ENCODE measurements around the gene LGALS9C.
"Not testable (repeated sequence)": the region's sequence is repeated elsewhere in the genome, so short reads cannot be mapped to it uniquely, and the experiment has no call there.

Gene LGALS9C

GRCh38 chr17:18478977-18479595 lies 2.5 kb downstream of the LGALS9C start:
- DNase-seq, result not testable (repeated sequence)

GRCh38 chr17:18481775-18482174 lies 5.2 kb downstream of the LGALS9C start:
- DNase-seq, result not testable (repeated sequence)

- not testable (repeated sequence) for DNase-seq
These were observed 9.4 kb downstream of the LGALS9C start for GRCh38 chr17:18485936-18486464.

- not testable (repeated sequence) for DNase-seq
These were observed 11.0 kb downstream of the LGALS9C start for GRCh38 chr17:18487633-18488032.

- DNase-seq, result not testable (repeated sequence)
These were observed 12.0 kb downstream of the LGALS9C start for GRCh38 chr17:18488622-18489021.

- not testable (repeated sequence) for DNase-seq
These were observed 13.4 kb downstream of the LGALS9C start for GRCh38 chr17:18490016-18490415.

DNA sequence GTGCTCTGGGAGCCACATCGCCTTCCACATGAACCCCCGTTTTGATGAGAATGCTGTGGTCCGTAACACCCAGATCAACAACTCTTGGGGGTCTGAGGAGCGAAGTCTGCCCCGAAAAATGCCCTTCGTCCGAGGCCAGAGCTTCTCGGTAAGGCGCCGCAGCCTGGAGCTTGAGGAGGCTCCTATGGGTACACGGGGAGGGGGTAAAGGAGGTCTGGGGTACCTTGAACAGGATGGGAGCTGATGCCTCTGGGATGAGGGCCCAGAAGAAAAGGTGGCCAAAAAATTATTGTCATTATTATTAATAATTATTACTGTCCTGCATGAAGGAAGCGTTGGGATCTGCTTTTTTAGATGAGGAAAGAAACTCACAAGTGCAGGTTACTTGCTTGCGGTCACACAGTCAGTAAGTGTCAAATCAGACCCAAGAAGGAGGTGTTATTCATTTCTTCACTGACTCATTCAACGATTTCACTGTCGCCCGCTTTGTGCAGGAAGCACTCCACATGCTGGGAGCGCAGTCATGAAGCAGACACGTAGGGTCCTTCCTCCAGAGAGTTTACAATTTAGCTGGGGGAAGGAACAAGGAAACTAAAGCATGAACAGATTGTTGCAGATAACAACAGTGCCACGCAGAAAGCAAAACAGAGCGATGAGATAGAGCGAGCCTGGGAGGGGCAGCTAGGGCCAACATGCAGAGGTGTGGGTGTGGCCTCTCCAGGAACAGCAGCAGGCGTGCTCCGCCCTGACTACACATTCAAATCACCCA lies 16.3 kb downstream of the LGALS9C start:
- peak in 1 of 5 donors; percentile 82 for DNase-seq

DNA sequence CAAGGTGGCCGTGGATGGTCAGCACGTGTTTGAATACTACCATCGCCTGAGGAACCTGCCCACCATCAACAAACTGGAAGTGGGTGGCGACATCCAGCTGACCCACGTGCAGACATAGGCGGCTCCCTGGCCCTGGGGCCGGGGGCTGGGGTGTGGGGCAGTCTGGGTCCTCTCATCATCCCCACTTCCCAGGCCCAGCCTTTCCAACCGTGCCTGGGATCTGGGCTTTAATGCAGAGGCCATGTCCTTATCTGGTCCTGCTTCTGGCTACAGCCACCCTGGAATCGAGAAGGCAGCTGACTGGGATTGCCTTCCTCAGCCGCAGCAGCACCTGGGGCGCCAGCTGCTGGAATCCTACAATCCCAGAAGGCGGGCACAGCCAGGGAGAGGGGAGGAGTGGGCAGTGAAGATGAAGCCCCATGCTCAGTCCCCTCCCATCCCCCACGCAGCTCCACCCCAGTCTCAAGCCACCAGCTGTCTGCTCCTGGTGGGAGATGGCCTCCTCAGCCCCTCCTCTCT lies 17.7 kb downstream of the LGALS9C start:
- not testable (repeated sequence) for DNase-seq

DNA sequence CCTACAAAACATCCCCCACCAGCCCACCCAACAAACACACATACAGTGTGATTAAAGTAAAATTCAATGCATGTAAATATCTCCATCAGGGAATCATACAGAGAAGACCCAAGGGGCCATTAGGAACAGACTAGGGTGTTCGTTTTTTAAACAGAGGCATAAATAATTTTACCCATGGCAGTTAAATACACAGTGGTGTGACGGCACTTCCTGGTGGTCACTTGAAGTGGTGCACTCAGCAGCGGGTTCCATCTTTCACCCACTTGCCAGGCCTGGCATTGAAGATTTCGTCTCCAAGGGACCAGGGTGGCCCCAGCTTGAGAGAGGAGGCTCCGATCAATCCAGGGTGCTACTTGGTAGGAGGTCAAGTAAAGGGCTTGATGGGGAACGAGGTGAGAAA lies 20.5 kb downstream of the LGALS9C start:
- DNase-seq, result not testable (repeated sequence)

DNA sequence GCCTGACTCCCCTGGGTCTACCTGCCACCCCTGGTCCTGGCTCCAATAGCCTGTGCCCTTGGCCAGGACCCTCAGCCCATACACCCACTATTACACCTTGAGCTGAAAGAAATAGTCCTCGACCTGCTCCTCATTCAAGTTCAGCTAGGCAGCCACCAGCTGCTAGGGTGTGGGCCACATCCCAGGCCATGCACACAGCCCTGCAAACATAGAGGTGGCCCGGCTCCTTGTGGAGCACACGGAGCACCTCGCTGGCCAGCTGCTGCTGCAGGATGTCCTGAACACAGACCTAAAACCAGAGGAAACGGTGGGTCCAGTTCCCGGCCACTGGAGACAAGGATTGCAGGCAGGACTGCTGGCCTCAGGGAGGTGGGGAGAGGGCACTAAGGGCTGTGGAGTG lies 22.5 kb downstream of the LGALS9C start:
- DNase-seq, result not testable (repeated sequence)

GRCh38 chr17:18499756-18500155 lies 23.2 kb downstream of the LGALS9C start:
- not testable (repeated sequence) for DNase-seq

DNA sequence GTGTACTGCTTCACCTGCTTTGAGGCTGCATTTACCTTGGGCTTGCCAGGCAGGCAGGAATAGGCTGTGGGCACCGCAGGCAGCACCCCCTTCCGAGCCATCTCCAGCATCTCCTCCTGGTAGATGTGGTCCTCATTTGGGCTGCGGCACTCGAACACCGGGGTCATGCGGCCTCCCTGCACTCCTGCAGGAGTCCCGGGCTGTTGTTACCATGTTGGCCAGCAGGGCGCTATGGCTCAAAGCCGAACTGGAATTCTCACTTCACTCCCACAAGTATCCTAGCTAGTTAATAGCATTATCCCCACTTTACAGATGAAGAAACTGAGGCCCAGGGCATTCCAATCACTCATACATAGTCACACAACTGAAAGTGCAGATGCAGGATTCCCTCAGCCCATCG lies 23.7 kb downstream of the LGALS9C start:
- not testable (repeated sequence) for DNase-seq

DNA sequence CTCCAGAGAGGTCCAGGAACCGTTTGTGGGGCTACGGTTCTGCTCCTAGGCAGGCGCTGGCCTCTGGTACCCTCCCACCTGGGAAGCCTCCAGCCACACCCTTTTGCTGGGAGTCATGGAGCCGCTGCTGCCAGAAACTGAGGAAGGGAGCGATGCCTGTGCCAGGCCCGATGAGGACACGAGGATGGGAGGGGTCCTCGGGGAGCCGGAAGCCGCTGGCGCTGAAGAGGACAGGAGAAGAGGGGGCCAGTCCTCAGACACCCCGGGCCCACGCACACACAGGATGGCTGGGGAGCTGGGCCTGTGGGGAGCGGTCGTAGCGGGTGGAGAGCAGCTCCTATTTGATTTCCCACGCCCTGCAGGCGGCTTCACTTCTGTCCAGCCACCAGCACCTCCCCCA lies 24.2 kb downstream of the LGALS9C start:
- DNase-seq, result not testable (repeated sequence)

DNA sequence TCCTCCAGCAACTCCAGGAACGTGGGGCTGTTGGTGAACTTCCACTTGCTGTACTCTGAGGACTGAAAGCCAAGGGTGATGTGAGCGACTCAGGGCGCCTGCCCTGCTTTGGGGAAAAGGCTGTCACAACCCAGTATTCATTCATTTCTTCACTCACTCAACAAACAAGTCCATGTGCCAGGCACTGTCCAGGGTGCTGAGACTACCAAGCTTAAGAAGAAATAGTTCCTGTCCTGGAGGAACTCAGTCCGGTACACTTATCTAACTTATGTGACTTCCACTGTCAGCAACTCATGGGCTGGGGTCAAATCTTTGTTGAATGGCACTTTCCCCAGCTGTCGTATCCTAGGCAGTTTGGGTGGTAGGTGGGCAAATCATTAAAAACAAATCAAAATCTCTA lies 26.6 kb downstream of the LGALS9C start:
- not testable (repeated sequence) for DNase-seq

DNA sequence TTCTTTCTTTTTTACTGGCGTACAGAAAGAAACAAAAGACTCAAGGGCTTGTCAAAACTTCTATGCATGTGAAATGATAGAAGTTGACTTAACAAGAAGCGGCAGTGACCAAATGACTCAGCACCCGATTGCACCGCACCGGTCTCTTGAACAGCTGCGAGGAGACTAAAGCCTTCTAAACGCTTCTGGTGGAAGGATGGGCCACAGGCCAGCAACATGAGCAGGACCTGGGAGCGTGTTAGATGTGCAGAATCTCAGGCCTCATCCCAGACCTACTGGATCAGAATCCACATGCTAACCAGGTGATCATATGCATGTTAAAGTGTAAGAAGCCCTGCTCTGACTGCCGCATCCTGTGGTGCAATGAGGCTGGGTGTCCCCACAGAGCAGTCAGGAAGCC lies 31.1 kb downstream of the LGALS9C start:
- DNase-seq, result not testable (repeated sequence)

GRCh38 chr17:18508667-18509066 lies 32.1 kb downstream of the LGALS9C start:
- not testable (repeated sequence) for DNase-seq

DNA sequence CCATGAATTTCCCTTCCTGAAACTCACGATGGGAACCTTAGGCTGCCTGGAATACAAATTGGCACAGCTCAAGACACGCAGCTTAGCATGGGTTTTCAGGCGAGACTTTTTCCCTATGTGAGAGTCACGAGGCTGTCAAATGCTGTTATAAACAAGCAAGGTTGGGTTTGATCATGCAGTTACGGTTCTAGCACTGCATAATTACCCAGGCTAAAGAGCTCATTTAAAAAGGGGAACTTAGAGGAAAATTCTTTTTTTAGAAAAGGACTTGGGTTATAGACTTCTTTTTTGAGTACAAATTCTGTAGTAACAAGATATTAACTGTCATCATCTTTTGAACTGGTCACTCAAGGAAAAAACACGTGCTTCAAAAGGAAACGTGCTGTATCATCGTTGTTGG lies 44.5 kb downstream of the LGALS9C start:
- not testable (repeated sequence) for DNase-seq

- DNase-seq, result not testable (repeated sequence)
These were observed 48.4 kb downstream of the LGALS9C start for GRCh38 chr17:18525015-18525414.

GRCh38 chr17:18526168-18526800 lies 49.7 kb downstream of the LGALS9C start:
- DNase-seq, result not testable (repeated sequence)

GRCh38 chr17:18527354-18527753 lies 50.8 kb downstream of the LGALS9C start:
- DNase-seq, result not testable (repeated sequence)

GRCh38 chr17:18528435-18528834 lies 51.8 kb downstream of the LGALS9C start:
- DNase-seq, result not testable (repeated sequence)

- DNase-seq, result not testable (repeated sequence)
These were observed 52.4 kb downstream of the LGALS9C start for GRCh38 chr17:18528899-18529500.

GRCh38 chr17:18530405-18530804 lies 53.8 kb downstream of the LGALS9C start:
- not testable (repeated sequence) for DNase-seq
